GM19099 (cell line): ENCODE measurements around the gene TSEN54.

Source experiments
- POLR2A ChIP-seq: IDR thresholded peaks from 3 replicates; pipeline ENCODE4 v1.6.1; 2011; ENCODE audit warnings: low read depth; ENCODE audit not compliant: insufficient read length; ENCODE audit errors: extremely low read depth

TSEN54 gene

DNA sequence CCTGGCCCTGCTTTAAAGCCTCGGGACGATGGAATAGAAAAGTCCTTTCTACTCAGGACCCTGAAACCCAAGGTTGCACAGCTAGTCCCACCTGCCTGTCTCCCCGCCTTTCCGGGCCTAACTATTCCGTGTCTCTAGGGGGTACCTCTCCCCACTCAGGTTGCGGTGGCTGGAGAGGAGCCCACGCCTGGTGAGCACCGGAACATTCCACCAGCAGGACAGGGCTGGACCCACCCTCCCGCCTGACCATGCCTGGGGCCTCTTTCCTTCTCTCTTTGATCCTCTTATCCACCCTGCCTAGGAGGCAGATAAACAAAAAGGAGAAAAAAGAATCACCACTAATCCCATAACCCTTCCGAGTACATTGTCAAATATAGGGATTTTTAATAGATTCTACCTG, 20.0 kb downstream of the TSEN54 start:
- no peak for TF ChIP-seq POLR2A

DNA sequence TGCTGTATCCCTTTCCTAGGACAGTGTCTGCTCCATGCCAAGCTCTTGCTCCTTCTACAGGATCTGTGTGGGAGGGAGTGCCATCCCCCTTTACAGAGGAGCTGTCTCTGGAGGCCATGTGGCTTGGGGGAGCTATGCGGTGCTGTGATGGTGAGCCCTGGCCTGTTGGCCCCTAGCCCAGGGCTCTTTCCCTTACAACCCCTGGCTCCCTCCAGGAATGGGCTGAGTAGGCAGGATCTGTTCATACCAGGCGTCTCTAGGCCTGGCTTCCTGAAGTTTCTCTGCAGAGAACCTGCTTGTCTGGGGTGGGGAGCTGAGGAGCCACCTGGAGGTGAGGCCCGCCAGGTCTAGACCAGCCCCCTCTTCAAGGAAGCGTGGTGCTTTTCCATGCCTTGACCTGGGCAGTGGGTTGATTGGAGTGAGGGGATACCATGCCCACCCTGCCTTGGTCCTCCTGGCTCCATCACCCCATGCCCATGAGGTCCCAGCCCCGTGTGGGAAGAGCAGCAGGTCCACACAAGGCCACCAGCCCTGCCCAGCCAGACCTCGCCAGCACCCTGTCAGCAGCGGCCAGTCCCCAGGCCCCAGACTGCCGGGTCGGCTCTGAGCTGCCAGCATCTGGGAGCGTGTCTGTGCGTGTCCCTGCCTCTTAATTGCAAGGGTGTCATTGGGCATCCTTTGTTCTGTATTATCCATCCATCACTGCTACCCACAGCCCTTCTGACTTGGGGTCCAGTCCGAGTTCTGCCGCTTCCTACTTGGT, 23.8 kb downstream of the TSEN54 start:
- TF ChIP-seq POLR2A = no peak

DNA sequence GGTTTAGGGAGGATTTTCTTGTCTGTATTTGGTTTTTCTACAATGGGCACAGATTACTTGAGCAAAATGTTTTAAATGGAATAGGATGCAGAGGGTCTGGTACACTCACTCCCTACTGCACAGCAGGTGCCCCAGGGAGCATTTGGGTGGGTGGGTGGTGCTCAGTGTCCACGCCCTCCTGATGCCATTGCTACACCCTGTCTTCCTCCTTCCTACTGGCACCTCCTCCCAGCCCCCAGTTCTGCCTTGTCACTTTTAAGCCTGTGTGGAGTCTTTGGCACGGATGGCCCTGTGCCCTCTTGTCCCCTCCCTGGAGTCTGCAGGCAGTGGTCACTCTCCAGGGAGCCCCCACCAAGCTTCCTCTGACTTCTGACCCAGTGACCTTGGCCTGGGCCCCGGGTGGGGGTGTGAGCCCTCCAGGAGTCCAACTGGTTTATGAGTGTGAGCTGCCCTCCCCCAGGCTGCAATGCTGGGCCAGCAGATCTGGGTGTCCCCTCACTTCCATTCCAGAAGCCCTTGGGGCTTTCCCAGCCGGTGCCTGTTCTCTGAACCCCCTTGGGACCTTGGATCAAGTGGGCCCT, 24.7 kb downstream of the TSEN54 start:
- TF ChIP-seq POLR2A = no peak

DNA sequence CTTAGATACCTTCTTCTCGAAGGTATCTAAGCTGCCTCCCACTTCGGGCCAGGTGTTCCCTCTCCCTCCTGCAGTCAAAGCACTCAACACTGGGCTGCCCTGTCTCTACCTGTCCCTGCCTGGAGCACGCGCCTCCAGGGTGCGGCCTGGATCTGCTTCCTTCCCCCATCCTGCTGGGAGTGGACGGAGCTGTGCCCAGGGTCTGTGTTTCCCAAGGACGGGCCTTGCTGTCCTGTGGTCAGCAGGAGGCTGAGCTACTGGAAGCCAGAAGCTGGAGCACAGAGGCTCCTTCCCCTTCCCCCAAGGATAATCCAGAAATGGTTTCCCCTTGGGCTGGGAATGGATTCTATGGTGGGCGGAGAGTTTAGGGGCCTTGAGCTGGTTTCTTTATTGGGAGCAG, 25.9 kb downstream of the TSEN54 start:
- TF ChIP-seq POLR2A = no peak

DNA sequence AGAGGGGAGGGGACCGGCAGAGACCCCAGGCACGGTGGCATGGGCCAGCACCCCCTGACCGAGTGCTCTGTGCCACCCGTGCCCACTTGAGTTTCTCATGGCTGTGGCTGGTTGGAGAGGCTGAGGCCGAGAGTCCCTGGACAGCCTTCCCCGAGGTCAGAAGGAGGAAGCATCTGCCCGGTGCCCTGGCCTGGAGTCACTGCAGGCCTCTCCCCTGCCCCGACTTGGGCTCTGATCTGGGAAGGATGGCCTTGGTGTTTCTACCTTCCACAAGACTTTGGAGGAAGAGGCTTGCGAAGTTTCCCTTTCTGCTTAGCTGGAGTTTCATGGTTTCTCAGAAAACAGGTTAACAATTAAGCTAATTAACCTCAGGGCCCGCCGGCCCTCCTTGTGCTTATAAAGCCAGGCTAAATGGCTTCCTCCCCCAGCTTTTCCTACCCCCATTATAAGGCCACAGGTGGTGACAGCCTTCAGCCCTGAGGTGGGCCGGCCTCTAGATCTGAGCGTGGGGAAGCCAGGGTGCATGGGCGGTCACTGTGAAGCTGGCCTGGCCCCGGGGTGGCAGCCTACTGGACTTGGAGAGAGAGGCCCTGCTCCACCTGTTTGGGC, 26.5 kb downstream of the TSEN54 start:
- TF ChIP-seq POLR2A = no peak

DNA sequence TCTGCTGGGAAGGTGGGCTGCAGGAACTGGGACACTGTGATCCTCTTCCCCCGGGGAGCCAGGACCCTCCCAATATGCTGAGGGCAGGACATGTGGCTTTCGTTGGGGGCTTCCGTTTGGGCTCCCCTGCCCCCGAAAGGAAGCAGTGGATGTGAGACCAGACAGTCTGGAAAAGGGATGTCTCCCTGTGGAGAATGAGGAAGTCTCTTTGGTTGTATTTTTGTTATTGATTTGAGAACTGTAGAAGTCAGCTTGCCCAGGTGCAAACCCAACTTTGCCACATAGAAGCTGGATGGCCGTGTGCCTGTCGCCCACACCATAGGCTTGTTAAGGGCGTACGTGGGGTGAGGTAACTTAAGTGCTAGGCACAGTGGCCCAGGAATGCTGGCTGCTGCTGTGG, 27.9 kb downstream of the TSEN54 start:
- no peak for TF ChIP-seq POLR2A

DNA sequence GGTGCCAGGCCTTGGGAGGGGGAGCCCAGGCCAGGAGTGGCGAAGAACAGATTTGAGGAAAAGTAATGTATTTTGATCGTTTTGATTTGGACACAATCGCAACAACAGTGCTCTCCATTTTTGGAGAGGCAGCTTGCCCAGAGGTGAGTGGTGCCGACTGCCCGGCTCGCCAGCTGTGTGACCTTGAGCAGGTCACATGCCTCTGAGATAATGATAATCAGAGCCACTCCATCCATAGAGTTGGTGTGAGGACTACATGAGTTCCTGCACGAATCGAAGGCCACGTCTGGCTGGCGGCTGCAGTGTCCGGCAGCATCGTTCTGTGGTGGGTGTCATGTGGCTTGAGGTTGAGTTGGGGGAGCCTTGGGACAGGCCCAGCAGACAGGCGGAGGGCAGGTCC, 29.9 kb downstream of the TSEN54 start:
- TF ChIP-seq POLR2A = no peak

DNA sequence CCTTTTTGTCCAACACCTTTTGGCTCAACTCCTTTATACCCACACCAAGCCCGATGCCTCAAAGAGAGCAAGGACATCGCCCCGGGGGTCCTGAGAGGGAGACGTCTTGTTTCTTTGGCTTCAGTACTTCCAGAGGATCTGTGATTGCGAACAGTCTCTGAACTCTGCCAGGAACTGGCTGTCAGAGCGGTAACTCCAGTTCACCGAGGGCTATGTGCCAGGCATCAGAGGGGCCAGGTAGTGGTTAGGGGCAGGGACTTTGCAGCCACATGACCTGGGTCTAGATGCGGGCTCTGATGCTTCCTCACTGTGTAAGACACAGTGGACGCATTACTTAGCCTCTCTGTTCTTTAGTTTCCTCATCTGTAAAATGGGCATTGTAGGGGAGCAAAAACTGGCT, 30.8 kb downstream of the TSEN54 start:
- TF ChIP-seq POLR2A = no peak

DNA sequence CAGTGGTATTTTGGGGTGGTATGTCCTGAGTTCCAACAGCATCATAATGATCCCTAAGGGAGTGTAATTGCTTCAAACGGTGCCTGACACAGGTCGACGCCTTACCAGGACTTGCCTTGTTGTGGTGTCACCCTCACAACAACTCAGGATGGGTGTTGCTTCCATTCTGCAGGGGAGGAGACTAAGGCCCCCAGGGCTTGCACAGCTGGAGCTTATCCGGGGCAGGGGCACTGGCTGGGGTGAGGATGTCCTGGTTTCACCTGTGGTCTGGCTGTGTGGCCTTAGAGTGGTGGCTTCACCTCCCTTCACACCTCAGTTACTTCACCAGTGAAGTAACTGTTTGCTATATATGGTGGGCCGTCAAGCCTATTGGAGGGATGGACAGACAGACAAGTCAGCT, 32.5 kb downstream of the TSEN54 start:
- TF ChIP-seq POLR2A = no peak

DNA sequence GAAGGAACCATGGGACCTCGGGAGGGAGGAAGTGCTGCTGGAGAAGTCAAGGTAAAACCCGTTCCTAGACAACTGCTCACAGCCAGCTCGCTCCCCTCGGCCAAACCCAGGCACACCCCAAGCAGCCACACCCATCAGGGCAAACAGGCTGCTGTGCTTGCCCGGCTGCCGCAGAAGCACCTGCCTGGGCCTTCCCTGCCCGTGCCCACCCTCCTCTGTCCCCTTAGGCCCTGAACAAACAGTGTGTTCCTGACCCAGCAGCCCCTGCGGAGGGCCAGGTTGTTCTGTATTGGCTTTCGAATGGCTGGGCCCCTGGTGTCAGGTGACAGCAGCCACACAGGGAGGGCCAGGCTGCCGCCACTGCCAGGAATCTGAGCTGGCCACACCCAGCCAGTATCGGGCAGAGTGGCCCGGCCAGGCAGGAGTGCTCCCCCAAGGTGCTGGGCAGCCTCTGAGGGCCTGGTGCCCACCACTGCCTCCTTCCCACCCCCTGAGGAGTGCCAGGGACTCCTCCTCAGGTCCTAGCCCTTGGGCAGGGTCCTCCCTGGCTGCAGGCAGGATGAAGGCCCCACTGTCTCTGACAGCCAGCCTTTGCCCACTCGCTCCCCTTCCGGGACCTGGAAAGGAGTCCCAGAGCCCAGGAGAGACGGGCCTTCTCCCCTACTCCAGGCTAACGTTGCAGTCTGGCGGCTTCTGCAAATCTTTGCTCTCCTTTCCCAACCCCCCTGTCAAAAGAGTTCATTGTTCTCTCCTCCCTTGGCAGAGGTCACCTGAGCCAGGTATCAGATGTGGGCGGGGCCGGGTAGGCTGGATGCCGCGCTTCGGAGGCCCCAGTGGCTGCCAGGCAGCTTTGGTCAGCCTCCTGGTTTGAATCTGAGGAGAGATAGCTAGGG, 33.2 kb downstream of the TSEN54 start:
- TF ChIP-seq POLR2A = no peak

DNA sequence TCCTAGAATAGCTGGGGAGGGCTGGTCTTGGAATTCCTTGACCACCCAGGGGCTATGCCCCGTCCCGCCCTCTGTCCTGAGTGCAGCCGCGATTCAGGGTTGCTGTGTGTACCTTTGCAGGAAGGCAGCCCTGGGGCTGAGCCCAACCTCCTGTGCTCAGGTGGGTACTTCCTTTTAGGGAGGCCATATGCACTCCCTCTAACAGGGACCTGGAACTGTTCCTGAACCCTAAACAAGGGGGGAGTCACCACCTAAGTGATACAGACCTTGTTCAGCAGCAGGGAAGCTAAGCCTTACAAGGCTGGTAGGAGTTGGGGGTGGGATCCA, 33.8 kb downstream of the TSEN54 start:
- no peak for TF ChIP-seq POLR2A

DNA sequence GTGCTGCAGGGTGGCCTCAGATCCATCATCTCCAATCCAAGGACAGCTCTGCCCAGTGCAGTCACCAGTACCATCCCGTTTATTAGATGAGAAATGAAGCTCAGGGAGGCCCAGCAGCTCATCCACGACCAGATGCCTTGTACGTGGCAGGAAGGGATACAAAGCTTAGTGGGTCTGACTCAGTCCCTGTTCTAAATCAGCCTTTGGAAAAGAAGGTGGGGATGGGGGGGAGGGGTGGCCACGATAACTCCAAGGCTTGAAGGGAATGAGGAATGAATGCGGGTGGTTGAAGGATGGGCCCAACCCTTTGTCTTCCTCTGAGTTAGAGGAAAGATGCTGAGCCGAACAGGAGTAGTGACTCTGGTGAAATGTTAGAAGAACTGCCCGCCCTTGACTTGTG, 34.9 kb downstream of the TSEN54 start:
- no peak for TF ChIP-seq POLR2A

DNA sequence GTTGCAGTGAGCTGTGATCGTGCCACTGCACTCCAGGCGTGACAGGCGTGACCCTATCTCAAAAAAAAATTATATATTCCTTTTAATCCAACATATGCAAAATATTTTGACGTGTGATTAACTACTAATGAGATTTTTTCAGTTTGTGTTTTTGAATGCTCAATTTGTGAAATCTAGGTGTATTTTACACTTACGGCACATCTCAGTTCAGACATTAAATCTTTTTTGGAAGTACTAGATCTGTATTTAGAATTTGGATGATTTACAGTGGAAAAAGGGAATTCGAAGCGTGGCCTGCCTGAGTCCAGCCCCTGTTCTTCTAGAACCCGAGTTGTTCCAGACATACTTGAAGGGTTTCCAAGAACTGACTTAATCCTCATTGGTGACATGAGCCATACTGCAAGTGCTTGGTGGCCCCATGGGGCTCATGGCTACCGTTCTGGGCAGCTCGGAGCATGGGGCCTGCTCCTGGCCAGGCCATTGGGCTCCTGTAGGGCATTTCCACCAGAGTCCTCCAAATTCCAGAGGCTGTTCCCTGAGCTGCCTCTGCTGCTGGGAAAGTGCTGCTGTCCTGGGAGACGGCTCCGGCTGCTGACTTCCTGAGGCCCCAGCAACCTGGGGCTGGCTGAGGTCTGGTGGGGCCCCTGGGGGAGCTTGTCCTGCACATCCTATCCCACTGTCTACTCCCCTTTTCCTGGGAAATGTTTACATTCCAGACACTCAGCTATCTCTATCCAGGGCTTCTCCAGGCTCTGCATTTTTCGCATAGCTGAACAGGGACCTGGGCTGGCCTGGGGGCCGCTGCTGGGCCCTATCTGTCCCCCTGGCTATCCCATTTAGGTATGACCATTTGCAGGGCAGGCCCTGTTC, 36.3 kb downstream of the TSEN54 start:
- TF ChIP-seq POLR2A = no peak

DNA sequence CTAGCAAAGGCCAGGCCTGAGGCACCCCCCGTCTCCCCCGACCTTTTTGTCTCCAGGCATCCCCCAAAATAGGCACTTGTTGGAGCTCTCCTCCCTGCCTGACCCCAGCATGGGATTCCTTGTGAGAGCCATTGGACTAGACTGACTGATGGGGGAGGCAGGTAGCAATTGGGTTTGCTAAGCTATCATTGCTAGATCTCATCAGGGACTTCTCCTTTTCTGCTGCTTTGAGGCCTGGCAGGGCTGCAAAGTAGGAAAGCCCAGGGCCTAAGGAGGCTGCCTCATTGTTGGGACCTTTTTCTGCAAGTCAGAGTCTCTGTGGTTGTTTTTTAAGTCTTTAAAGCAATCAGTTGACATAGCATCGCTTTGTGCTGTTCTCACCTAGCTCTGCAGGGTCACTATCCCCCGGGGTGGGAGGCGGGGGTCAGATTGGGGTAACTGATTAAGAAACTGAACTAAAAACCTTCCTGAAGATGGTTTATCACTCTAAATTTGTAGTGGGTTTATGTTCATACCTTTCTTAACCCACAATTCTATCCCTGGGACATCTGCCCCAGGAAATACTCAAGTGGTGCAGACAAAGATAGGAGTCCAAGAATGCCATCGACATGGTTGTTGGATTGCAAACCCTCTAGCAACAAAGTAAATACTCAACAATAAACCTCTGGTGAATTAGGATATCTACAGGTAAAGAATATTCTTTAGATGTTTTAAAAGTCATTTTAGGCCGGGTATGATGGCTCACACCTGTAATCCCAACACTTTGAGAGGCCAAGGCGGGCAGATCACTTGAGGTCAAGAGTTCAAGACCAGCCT, 37.2 kb downstream of the TSEN54 start:
- TF ChIP-seq POLR2A = no peak
